Mesodermal cell (in vitro differentiated cells): ENCODE results near the gene GPRC5D.

Source experiments
- H3K27ac ChIP-seq: 2 replicates; pipeline ENCODE4 v1.7.0; 2013; ENCODE audit warnings: mild to moderate bottlenecking, low read depth, low read length, moderate library complexity; ENCODE audit not compliant: severe bottlenecking
- H3K36me3 ChIP-seq: 2 replicates; pipeline ENCODE4 v1.7.1; 2013; ENCODE audit warnings: mild to moderate bottlenecking, low read length, moderate library complexity; ENCODE audit not compliant: control insufficient read depth, insufficient read depth
- H3K4me1 ChIP-seq: one replicate; pipeline ENCODE4 v1.7.1; 2013; ENCODE audit warnings: mild to moderate bottlenecking, low read length; ENCODE audit not compliant: insufficient read depth, control insufficient read depth, poor library complexity, severe bottlenecking
- H3K4me3 ChIP-seq: 2 replicates; pipeline ENCODE4 v1.7.0; 2013; ENCODE audit warnings: low read length, control low read depth, mild to moderate bottlenecking; ENCODE audit not compliant: insufficient read depth, poor library complexity, severe bottlenecking; ENCODE audit errors: extremely low read depth
- H3K9me3 ChIP-seq: 2 replicates; pipeline ENCODE4 v1.7.1; 2013; ENCODE audit warnings: mild to moderate bottlenecking, low read length, moderate library complexity; ENCODE audit not compliant: control insufficient read depth
- WGBS, 2 experiments: methylation state at CpG; one replicate each; pipeline ENCODE4 v1.1.5; 2013; ENCODE audit warnings: missing lambda C conversion rate in 2 of 2; ENCODE audit not compliant: insufficient coverage in 2 of 2; 5-methylcytosine and 5-hydroxymethylcytosine counted together

Gene GPRC5D

DNA sequence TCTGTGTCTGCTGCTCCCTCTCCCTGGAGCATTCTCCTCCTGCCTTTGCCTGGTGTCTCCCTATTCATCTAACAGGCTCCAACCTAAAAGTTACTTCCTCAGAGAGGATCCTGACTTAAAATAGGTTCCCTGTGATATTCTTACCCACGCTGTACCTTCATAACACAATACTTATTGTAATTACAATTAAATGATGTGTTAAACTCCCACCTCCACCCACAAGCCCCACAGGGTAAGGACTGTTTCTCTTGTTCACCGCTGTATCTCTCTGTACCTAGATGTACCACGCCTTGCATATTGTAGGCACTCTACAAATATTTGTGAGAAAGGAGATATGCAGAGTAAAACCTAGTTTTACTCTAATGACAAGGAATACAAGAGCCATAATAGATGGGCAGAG is 43.1 kb upstream of the GPRC5D start:
- Histone ChIP-seq H3K9me3 (no peaks in the 10 kb centered on the region), H3K4me3 (no peak overlapping the region), H3K4me1 (peaks cover 5% of the 10 kb centered on the region), H3K36me3 (no peaks in the 10 kb centered on the region), H3K27ac (no peak overlapping the region)
- WGBS, 2 experiments = no CpG with 5 or more reads among the region's 3 CpGs

DNA sequence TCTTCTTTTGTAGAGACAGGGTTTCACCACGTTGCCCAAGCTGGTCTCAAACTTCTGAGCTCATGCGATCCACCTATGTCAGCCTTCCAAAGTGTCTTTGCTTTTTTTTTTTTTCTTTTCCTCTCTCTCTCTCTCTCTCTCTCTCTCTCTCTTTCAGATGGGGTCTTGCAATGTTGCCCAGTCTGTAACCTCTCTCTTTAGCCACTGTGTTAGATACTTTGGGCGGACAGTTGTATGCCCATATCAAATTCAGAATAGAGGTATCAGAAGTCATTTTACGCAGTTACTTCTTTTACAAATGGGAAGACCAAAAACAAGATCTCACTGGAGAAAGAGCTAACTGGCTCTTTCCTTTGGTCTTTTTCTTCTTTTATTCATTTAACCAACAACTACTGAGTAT is 41.4 kb upstream of the GPRC5D start:
- 89 to 100% methylated on average over 3 to 4 of the region's 4 CpGs for WGBS, 2 experiments
- no peak overlapping the region for H3K4me3 ChIP-seq

DNA sequence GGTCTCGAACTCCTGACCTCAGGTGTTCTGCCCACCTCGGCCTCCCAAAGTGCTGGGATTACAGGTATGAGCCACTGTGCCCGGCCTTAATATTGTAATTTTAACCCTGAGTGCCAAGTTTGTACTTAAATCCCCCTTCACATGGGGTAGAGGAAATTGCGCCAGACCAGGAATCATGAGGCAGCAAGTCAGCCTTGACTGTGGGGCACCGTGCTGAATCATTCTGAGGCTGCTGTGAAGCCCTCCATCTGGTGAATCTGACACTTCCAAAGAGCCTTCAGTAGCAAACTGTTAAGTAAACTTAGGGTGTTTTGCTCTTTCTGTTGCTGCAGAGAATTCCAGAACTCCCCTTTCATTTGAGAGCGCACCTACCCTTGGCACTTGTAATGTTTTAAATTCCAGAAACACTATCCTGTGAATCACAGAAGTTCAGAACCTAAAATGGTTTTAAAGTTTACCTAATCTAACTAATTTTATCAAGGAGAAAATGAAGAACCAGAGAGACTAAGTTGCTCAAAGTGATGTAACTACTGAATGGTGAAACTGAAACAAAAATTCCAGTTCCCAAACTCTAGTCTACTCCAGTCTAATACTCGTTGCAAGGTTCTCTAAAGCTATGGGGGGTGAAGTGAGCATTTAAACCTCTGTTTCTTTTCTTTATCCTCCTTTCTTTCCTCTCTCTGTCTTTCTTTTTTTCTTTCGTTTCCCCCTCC is 40.6 kb upstream of the GPRC5D start:
- H3K27ac ChIP-seq = peak overlapping the region; percentile 51
- peaks cover 4% of the 10 kb centered on the region for H3K4me1 ChIP-seq
- H3K4me3 ChIP-seq = no peak overlapping the region
- WGBS, 2 experiments = 88 to 94% methylated on average over 2 to 6 of the region's 8 CpGs
- peaks cover 10% of the 10 kb centered on the region for H3K36me3 ChIP-seq
- H3K9me3 ChIP-seq = no peaks in the 10 kb centered on the region

More for the DNA sequence above, 41.4 kb upstream of the GPRC5D start:
- H3K9me3 ChIP-seq = no peaks in the 10 kb centered on the region
- peaks cover 10% of the 10 kb centered on the region for H3K36me3 ChIP-seq
- H3K4me1 ChIP-seq = peaks cover 5% of the 10 kb centered on the region
- no peak overlapping the region for H3K27ac ChIP-seq

DNA sequence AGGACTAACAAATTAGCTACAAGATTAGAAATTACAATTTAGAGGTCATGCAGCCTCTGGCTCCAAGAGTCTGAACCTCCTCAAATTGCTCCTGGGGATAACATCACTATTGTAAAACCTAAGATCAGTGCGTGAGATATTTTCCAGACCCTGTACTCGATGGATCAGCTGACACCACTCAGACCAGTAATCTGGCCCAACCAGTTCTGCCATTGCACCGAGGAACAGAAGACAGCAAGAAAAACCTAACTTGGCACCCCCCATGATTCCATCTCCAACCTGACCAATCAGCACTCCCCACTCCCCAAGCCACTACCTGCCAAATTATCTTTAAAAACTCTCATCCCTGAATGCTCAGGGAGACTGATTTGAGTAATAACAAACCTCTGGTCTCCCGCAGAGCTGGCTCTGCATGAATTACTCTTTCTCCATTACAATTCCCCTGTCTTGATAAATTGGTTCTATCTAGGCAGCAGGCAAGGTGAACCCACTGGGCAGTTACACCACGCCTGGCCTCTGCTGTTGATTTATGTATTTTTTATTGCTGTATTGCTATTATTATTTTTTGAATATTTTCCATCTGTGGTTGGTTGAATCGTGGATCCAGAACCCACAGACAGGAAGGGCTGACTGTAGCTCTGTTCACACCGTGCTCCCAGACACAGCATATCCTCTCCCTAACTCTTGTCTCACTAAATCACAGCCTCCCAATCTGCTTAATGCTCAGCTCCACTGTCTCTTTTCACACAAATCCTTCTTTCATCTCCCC is 38.9 kb upstream of the GPRC5D start:
- Histone ChIP-seq H3K9me3 (no peaks in the 10 kb centered on the region), H3K4me3 (no peak overlapping the region), H3K4me1 (peaks cover 2% of the 10 kb centered on the region), H3K36me3 (peaks cover 24% of the 10 kb centered on the region), H3K27ac (no peak overlapping the region)
- WGBS, 2 experiments = 79 to 84% methylated on average over 3 to 4 of the region's 7 CpGs

DNA sequence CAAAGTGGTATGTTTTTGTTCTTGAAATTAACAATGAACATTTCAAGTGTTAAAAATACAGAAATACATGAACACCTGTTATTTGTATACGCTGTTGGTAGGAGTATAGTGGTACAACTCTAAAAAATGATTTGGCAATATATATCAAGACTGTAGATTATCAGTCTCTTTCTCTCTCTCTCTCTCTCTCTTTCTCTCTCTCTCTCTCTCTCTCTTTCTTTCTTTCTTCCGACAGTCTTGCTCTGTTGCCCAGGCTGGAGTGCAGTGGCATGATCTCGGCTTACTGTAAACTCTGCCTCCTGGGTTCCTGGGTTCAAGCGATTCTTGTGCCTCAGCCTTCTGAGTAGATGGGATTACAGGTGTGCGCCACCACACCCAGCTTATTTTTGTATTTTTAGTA is 35.5 kb upstream of the GPRC5D start:
- 100% methylated on average over 1 of the region's 5 CpGs; no CpG with 5 or more reads in 1 of the 2 experiments for WGBS, 2 experiments
- Histone ChIP-seq H3K9me3 (no peaks in the 10 kb centered on the region), H3K4me3 (no peak overlapping the region), H3K36me3 (peaks cover 37% of the 10 kb centered on the region), H3K27ac (no peak overlapping the region), H3K4me1 (no peaks in the 10 kb centered on the region)

DNA sequence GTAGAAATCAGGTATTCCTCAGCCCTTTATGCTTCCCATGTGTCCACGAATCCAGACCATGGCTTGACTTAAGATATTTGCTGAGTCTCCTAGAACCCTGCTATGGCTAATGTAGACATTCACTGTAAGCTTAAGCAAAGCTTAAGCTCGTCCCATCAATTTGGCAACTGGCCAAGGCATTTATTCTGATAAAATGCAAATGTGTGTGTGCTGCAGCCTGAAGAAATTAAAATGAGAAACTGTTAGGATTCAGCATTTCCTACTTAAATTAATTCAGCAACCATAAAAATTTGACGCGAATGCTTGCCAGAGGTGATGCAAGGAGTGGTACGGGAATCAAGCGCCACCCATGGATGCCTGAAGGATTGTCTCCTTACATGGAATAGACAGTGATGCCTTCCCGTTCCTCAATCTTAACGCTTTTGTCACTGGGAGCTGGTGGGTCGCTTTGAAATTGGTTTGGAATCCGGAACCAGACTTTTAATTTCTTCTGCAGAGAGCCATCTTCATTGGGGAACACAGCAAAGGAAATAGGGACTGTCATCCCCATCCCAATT is 34.9 kb upstream of the GPRC5D start:
- Histone ChIP-seq H3K9me3 (no peaks in the 10 kb centered on the region), H3K27ac (no peak overlapping the region), H3K4me1 (no peaks in the 10 kb centered on the region), H3K36me3 (peaks cover 43% of the 10 kb centered on the region), H3K4me3 (no peak overlapping the region)
- 93 to 98% methylated on average over 6 to 9 of the region's 10 CpGs for WGBS, 2 experiments

DNA sequence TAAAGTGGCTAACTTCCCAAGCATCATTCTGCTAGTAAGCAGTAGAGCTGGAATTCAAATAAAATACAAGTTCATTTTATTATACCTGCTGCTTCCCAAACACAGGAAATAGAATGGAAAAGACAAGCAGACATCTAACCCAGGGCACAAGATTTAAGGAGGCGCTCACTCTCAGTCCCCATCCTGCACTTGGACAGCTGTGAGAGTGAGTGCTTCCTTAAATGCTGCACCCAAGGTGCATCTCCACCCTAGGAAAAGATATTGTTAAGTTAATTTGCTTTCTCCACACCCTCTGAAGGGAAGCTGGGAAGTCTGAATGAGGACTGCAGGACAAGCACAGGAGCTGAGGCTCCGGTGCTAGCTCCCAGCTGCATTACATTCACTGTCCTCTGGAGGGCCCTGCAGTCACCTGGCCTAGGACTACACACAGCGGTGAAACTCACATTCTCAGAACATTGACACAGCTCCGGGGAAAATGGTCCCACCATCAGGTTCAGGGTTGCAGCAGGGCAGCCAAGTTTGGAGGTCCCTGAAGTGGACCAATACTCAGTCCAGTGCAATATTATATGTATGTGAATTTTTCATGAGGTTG is 33.9 kb upstream of the GPRC5D start:
- peaks cover 52% of the 10 kb centered on the region for H3K36me3 ChIP-seq
- H3K9me3 ChIP-seq = no peaks in the 10 kb centered on the region
- no peak overlapping the region for H3K27ac ChIP-seq
- no peak overlapping the region for H3K4me3 ChIP-seq
- 58 to 74% methylated on average over 3 of the region's 4 CpGs for WGBS, 2 experiments
- H3K4me1 ChIP-seq = peaks cover 2% of the 10 kb centered on the region

DNA sequence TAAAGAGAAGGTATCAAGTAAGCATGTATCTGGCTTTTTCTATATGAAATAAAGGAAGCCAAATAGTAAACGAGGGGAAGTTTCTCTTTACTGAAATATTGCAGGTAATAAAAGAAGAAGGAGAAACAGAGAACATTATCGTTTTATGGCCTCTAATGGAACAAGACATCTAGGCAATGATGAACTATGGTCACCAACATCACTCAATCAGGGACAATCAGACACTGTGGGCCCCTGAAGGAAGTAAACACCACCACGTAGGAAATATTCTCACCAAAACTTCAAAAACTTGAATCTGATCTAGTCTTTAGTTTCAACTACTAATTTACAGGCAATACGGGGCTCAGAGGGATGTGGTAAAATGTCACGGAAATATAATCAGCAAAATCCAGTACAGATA is 32.2 kb upstream of the GPRC5D start:
- peaks cover 17% of the 10 kb centered on the region for H3K4me1 ChIP-seq
- H3K4me3 ChIP-seq = no peak overlapping the region
- WGBS, 2 experiments = 83 to 100% methylated on average over 1 to 2 of the region's 5 CpGs
- no peak overlapping the region for H3K27ac ChIP-seq
- H3K36me3 ChIP-seq = peaks cover 55% of the 10 kb centered on the region
- H3K9me3 ChIP-seq = no peaks in the 10 kb centered on the region

DNA sequence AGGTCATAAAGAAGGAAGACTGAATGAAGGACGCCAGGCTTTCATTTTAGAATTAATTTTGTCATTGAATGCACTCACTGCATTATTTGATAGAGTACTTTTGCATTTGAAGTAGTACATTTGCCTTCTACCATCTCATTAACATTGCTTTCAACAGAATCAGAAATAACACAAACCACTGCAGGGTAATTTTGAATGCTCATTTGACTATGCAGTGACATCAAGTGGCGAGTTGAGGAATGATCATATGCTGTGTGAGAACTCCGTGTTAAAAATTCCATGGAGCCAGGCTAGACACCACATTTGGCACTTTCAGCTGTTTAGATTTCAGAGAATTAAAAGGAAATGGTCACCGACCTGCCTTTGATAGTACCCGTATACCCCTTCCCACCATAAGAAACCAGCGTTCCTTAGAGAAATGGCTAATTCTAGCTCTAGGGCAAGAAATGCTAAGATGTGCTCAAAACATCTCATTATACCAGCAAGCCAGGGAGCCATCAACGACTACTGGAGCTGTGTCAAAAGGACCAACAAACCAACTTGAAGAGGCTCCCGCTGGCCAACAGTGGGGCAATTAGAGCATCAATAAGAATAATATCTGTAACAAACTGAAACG is 31.6 kb upstream of the GPRC5D start:
- H3K27ac ChIP-seq = no peak overlapping the region
- H3K36me3 ChIP-seq = peaks cover 49% of the 10 kb centered on the region
- H3K4me3 ChIP-seq = no peak overlapping the region
- no peaks in the 10 kb centered on the region for H3K9me3 ChIP-seq
- H3K4me1 ChIP-seq = peaks cover 24% of the 10 kb centered on the region
- 70% methylated on average over 5 of the region's 9 CpGs; no CpG with 5 or more reads in 1 of the 2 experiments for WGBS, 2 experiments

DNA sequence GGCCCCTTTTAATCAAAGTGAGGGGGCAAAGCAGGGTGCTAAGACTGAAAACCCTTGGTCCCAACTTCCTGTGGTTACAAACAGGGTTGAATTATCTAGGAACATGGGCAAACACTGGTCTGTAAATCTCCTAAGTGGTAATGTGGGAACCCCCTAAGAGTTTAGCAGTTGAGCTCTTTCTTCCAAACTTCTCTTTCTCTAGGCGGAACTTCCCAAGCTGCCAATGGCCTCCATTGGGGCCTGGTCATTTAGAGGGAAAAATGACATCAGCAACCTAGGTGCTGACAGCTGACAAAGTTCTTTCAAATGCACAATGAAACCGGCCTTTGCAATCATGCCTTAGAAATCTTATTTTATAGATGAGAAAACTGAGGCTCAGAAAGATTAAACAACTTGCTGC is 30.4 kb upstream of the GPRC5D start:
- Histone ChIP-seq H3K9me3 (no peaks in the 10 kb centered on the region), H3K27ac (no peak overlapping the region), H3K4me1 (peaks cover 26% of the 10 kb centered on the region), H3K4me3 (no peak overlapping the region), H3K36me3 (peaks cover 47% of the 10 kb centered on the region)
- 100% methylated on average over 1 to 2 of the region's 2 CpGs for WGBS, 2 experiments
